Endothelial cell of umbilical vein (primary cell): Measurements from ENCODE around the gene TSPAN8. TPM values are rescaled to one million over a fixed set of nuclear protein-coding genes. Genes with fewer than 3 reads are reported as not detected.

Experiments
- BruUV-seq: library from RNA; stranded (reverse); fragments of 400-500 nt; replicated peaks from 2 replicates; lab custom pipeline; 2021; lab: Mats Ljungman, UMichigan
- CTCF ChIA-PET: fragments of 300-600, 350-600 bp; sonication (Branson Sonifier 250); formaldehyde crosslinking; loops from one replicate; lab custom pipeline; 2021; ENCODE audit warnings: antibody characterized with exemption, inconsistent platforms; lab: Charles Lee
- POLR2A ChIA-PET: fragments of 300-600, 350-600 bp; sonication (Branson Sonifier 250); formaldehyde crosslinking; loops from one replicate; lab custom pipeline; 2021; ENCODE audit warnings: antibody characterized with exemption, inconsistent platforms; lab: Charles Lee
- DNase-seq: peaks from one replicate; pipeline ENCODE4 v3.0.0-alpha.2; 2011; ENCODE audit warnings: low read depth, low spot score
- FAIRE-seq: peaks from 2 replicates; lab custom pipeline; 2011; peaks lifted over from hg19 to GRCh38; lab: Jason Lieb, UNC
- H2AFZ ChIP-seq: 2 replicates; pipeline ENCODE4 v1.6.0; 2012; ENCODE audit warnings: low read depth, low read length, control low read depth, inconsistent platforms
- H3K27ac ChIP-seq: 2 replicates; pipeline ENCODE4 v1.5.1; 2011; ENCODE audit warnings: low read depth, mild to moderate bottlenecking, control low read depth, low read length, moderate library complexity; ENCODE audit not compliant: insufficient read depth
- H3K27me3 ChIP-seq, 2 experiments: 2 replicates each; pipeline versions ENCODE4 v1.6.0 to v1.6.1; 2011; ENCODE audit warnings: low read length in 2 of 2, mixed read lengths in 1 of 2; ENCODE audit not compliant: control insufficient read depth in 2 of 2, insufficient read depth in 2 of 2
- H3K36me3 ChIP-seq, 2 experiments: 2 replicates in 1 of 2; 3 replicates in 1 of 2; pipeline ENCODE4 v1.5.1; 2011; ENCODE audit warnings: low read length in 2 of 2, mild to moderate bottlenecking in 1 of 2, moderate library complexity in 1 of 2; ENCODE audit not compliant: control insufficient read depth in 2 of 2, insufficient read depth in 2 of 2; ENCODE audit errors: extremely low read depth in 1 of 2
- H3K4me1 ChIP-seq: 3 replicates; pipeline ENCODE4 v1.5.1; 2011; ENCODE audit warnings: mild to moderate bottlenecking, low read length; ENCODE audit not compliant: control insufficient read depth, insufficient read depth; ENCODE audit errors: extremely low read depth
- H3K4me2 ChIP-seq: 2 replicates; pipeline ENCODE4 v1.6.1; 2011; ENCODE audit warnings: low read length, control low read depth, mixed read lengths; ENCODE audit not compliant: insufficient read depth
- H3K4me3 ChIP-seq, 3 experiments: fragments of 200-600 bp in 1 of 3; sonication (generic), shearing (Covaris generic) in 1 of 3; replicated peaks in 1 of 3; 2 replicates each; pipeline ENCODE4 v1.5.1; 2011 to 2016; ENCODE audit warnings: control low read depth in 3 of 3, low read length in 3 of 3, mild to moderate bottlenecking in 2 of 3, inconsistent platforms in 1 of 3, low read depth in 1 of 3, moderate library complexity in 1 of 3; ENCODE audit not compliant: insufficient read depth in 1 of 3
- H3K79me2 ChIP-seq: 2 replicates; pipeline ENCODE4 v1.6.0; 2012; ENCODE audit warnings: low read length, inconsistent platforms; ENCODE audit not compliant: control insufficient read depth, insufficient read depth
- H3K9ac ChIP-seq: replicated peaks from 2 replicates; pipeline ENCODE3; 2011; ENCODE audit warnings: low read length, control low read depth; ENCODE audit not compliant: insufficient read depth; ENCODE audit errors: extremely low read depth
- H3K9me1 ChIP-seq: replicated peaks from 3 replicates; pipeline ENCODE4 v1.6.0; 2011; ENCODE audit warnings: mild to moderate bottlenecking, low read length; ENCODE audit not compliant: control insufficient read depth, insufficient read depth; ENCODE audit errors: extremely low read depth
- H3K9me3 ChIP-seq: replicated peaks from 2 replicates; pipeline ENCODE4 v1.5.1; 2012; ENCODE audit warnings: low read length, inconsistent platforms; ENCODE audit not compliant: control insufficient read depth, insufficient read depth
- H4K20me1 ChIP-seq: replicated peaks from 2 replicates; pipeline ENCODE3; 2011; ENCODE audit warnings: mild to moderate bottlenecking, low read length; ENCODE audit not compliant: control insufficient read depth, insufficient read depth; ENCODE audit errors: extremely low read depth
- EZH2 ChIP-seq: IDR thresholded peaks from 2 replicates; pipeline ENCODE4 v1.6.1; 2012; ENCODE audit warnings: borderline replicate concordance, low read depth, mild to moderate bottlenecking, moderate library complexity, low read length, inconsistent platforms; ENCODE audit not compliant: severe bottlenecking
- FOS ChIP-seq: IDR thresholded peaks from 2 replicates; pipeline ENCODE4 v1.6.1; 2011; ENCODE audit warnings: mild to moderate bottlenecking, low read length, moderate library complexity, borderline replicate concordance; ENCODE audit not compliant: insufficient read depth
- GATA2 ChIP-seq: IDR thresholded peaks from 2 replicates; pipeline ENCODE4 v1.7.0; 2011; ENCODE audit warnings: low read depth, mild to moderate bottlenecking, moderate library complexity, mixed read lengths, low read length; ENCODE audit not compliant: insufficient read length, insufficient read depth
- JUN ChIP-seq: IDR thresholded peaks from 2 replicates; pipeline ENCODE4 v1.6.1; 2011; ENCODE audit warnings: borderline replicate concordance, low read depth; ENCODE audit not compliant: insufficient read length, insufficient read depth
- MYC ChIP-seq: IDR thresholded peaks from one replicate; pipeline ENCODE4 v1.6.1; 2011; ENCODE audit warnings: mild to moderate bottlenecking, low read depth, low read length
- POLR2A ChIP-seq: IDR thresholded peaks from 2 replicates; pipeline ENCODE4 v1.6.1; 2012; ENCODE audit warnings: low read depth, mild to moderate bottlenecking, control low read depth, low read length
- POLR2AphosphoS5 ChIP-seq: IDR thresholded peaks from 2 replicates; pipeline ENCODE4 v1.6.1; 2012; ENCODE audit warnings: low read depth, mild to moderate bottlenecking, control low read depth, low read length, moderate library complexity; ENCODE audit not compliant: insufficient read depth
- dilution Hi-C: fragments of 300-500 bp; cut with MboI; formaldehyde crosslinking; loops from one replicate; pipeline ENCODE4 v1.15.0; 2019; ENCODE audit warnings: low sequenced_read_pairs; ENCODE audit not compliant: extremely low pct_ligation_motif_present
- intact Hi-C: fragments of 100-400 bp; cut with micrococcal nuclease; formaldehyde crosslinking; loops from one replicate; pipeline ENCODE4 v1.10.0; 2022
- polyA plus RNA-seq, 4 experiments: library from polyadenylated mRNA; depleted of rRNA in 3 of 4; stranded (reverse) in 3 of 4; unstranded in 1 of 4; fragments of >200 nt; gene quantifications; 2 replicates each; pipeline versions ENCODE4 v1.2.1 to v1.2.3, GENCODE V29; 2011 to 2012; ENCODE audit warnings: missing spikeins in 1 of 4
- total RNA-seq: library from RNA; stranded (reverse); gene quantifications from 2 replicates; pipeline ENCODE4 v1.2.3, GENCODE V29; 2021
- TF ChIP-seq, protein P1 (sequence below), 2 donors: IDR thresholded peaks; 1 replicate in 1 of 2; 2 replicates in 1 of 2; pipeline ENCODE4 v1.5.1; 2011; ENCODE audit warnings: low read length in 2 of 2, mild to moderate bottlenecking in 2 of 2, moderate library complexity in 2 of 2, control low read depth in 1 of 2, inconsistent platforms in 1 of 2, low read depth in 1 of 2; ENCODE audit not compliant: insufficient read depth in 1 of 2; ENCODE audit errors: extremely low read depth in 1 of 2
- TF ChIP-seq, protein P2 (sequence below): IDR thresholded peaks from 2 replicates; pipeline ENCODE4 v1.6.1; 2011; ENCODE audit not compliant: insufficient read depth, insufficient read length

Gene TSPAN8
- total and polyA plus RNA-seq, 2 donors (not counting 3 experiments of a cell fraction or from before 2014, with no cell fraction given): 1.2 to 1.6 TPM

DNA sequence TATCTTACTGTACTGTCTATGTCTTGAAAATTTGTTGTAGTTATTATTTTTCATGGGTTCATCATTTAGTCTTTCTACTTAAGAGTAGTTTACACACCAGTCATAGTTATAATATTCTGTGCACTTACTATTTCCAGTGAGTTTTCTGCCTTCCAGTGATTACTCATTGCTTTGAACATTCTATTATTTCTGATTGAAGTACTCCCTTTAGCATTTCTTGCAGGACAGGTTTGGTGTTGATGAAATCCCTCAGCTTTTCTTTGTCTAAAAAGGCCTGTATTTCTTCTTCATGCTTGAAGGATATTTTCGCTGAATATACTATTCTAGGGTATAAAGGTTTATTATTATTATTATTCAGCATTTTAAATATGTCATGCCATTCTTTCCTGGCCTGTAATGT lies 66.8 kb downstream of the TSPAN8 start:
- Histone ChIP-seq H3K27ac (no peak overlapping the region), H3K9me1 (no peaks in the 10 kb centered on the region), H3K9me3 (no peaks in the 10 kb centered on the region), H2AFZ (no peak overlapping the region), H3K4me3 (no peak overlapping the region), H3K4me1 (no peaks in the 10 kb centered on the region), H3K9ac (no peak overlapping the region), H3K79me2 (no peaks in the 10 kb centered on the region), H3K4me2 (no peak overlapping the region), H3K36me3 (no peaks in the 10 kb centered on the region), H3K27me3 (no peaks in the 10 kb centered on the region), H4K20me1 (no peaks in the 10 kb centered on the region)
- intact Hi-C loops (no loop called here), dilution Hi-C loops (no loop called here)
- no peak for TF ChIP-seq POLR2AphosphoS5
- TF ChIP-seq, protein P1, sequence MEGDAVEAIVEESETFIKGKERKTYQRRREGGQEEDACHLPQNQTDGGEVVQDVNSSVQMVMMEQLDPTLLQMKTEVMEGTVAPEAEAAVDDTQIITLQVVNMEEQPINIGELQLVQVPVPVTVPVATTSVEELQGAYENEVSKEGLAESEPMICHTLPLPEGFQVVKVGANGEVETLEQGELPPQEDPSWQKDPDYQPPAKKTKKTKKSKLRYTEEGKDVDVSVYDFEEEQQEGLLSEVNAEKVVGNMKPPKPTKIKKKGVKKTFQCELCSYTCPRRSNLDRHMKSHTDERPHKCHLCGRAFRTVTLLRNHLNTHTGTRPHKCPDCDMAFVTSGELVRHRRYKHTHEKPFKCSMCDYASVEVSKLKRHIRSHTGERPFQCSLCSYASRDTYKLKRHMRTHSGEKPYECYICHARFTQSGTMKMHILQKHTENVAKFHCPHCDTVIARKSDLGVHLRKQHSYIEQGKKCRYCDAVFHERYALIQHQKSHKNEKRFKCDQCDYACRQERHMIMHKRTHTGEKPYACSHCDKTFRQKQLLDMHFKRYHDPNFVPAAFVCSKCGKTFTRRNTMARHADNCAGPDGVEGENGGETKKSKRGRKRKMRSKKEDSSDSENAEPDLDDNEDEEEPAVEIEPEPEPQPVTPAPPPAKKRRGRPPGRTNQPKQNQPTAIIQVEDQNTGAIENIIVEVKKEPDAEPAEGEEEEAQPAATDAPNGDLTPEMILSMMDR (IDR thresholded peaks at IDR 0.05; ENCODE audit: extremely low read depth in 1 of 2, insufficient read depth in 1 of 2, low read depth in 1 of 2, low read length in 2 of 2): no peak
- TF ChIP-seq FOS: no peak
- TF ChIP-seq JUN: no peak
- no peak for TF ChIP-seq GATA2
- TF ChIP-seq EZH2: no peak
- no peak for TF ChIP-seq MYC
- no peak for TF ChIP-seq POLR2A
- TF ChIP-seq, protein P2, sequence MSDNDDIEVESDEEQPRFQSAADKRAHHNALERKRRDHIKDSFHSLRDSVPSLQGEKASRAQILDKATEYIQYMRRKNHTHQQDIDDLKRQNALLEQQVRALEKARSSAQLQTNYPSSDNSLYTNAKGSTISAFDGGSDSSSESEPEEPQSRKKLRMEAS: no peak
- ChIA-PET CTCF (no interaction called here), POLR2A (no interaction called here)
- FAIRE-seq (no peak), DNase-seq (no peak)
- BruUV-seq: no TSS peak
